HepG2 (cell line): ENCODE results near the gene MFSD11. TPM values are rescaled to one million over a fixed set of nuclear protein-coding genes. Genes with fewer than 3 reads are reported as not detected.

ENCODE experiments used
- ATAC-seq: fragments of 200-7000 bp; cut with Tn5 transposase; 3 replicates; pipeline ENCODE4 v1.9.1; 2020; ENCODE audit warnings: mild to moderate bottlenecking, moderate library complexity
- BruUV-seq: library from RNA; stranded (reverse); fragments of 400-500 nt; replicated peaks from 2 replicates; lab custom pipeline; 2021; lab: Mats Ljungman, UMichigan
- CTCF ChIA-PET: fragments of 300-600 bp; formaldehyde crosslinking; extraction: SDS; loops from one replicate; lab custom pipeline; 2021; ENCODE audit warnings: low total read pairs, inconsistent platforms, low intra/inter-chr PET ratio; lab: Yijun Ruan, JAX
- POLR2A ChIA-PET: fragments of 350-600 bp; sonication (Branson Sonifier 250); formaldehyde crosslinking; loops from one replicate; lab custom pipeline; 2020; ENCODE audit warnings: antibody characterized with exemption, inconsistent platforms; lab: Yijun Ruan, JAX
- DNase-seq: peaks from one replicate; pipeline ENCODE4 v3.0.0-alpha.2; 2015; ENCODE audit warnings: low spot score
- FAIRE-seq: peaks from 3 replicates; lab custom pipeline; 2011; peaks lifted over from hg19 to GRCh38; lab: Jason Lieb, UNC
- H2AFZ ChIP-seq: one replicate; pipeline ENCODE4 v1.6.1; 2011; ENCODE audit warnings: low read length, inconsistent platforms
- H3K27ac ChIP-seq: fragments of 300-600 bp; 3 replicates; pipeline ENCODE4 v1.8.0; 2011; ENCODE audit warnings: mixed run types, mild to moderate bottlenecking, mixed read lengths, low read length, inconsistent platforms; ENCODE audit not compliant: insufficient read depth; ENCODE audit errors: extremely low read length
- H3K27me3 ChIP-seq, 2 experiments: fragments of 200-600 bp in 1 of 2; 2 replicates in 1 of 2; 3 replicates in 1 of 2; pipeline versions ENCODE4 v1.6.0 to v1.8.0; 2011; ENCODE audit warnings: low read length in 2 of 2, mild to moderate bottlenecking in 2 of 2, moderate library complexity in 2 of 2, inconsistent platforms in 1 of 2; ENCODE audit not compliant: insufficient read depth in 2 of 2, control insufficient read depth in 1 of 2
- H3K36me3 ChIP-seq, 2 experiments: fragments of 200-600 bp in 1 of 2; replicated peaks in 1 of 2; 2 replicates in 1 of 2; 3 replicates in 1 of 2; pipeline versions ENCODE4 v1.5.1 to v1.8.0; 2011; ENCODE audit warnings: low read length in 2 of 2, inconsistent platforms in 1 of 2; ENCODE audit not compliant: insufficient read depth in 2 of 2, control insufficient read depth in 1 of 2
- H3K4me1 ChIP-seq: 2 replicates; pipeline ENCODE4 v1.5.1; 2012; ENCODE audit warnings: low read length, inconsistent platforms; ENCODE audit not compliant: insufficient read depth
- H3K4me2 ChIP-seq: 2 replicates; pipeline ENCODE4 v1.6.0; 2011; ENCODE audit warnings: low read depth, low read length, inconsistent platforms
- H3K4me3 ChIP-seq, 3 experiments: fragments of 200-600 bp in 1 of 3; sonication (generic), shearing (Covaris generic) in 1 of 3; replicated peaks in 1 of 3; 2 replicates each; pipeline ENCODE4 v1.5.1; 2011 to 2016; ENCODE audit warnings: low read length in 3 of 3, inconsistent platforms in 2 of 3, low read depth in 2 of 3, mild to moderate bottlenecking in 2 of 3, control low read depth in 1 of 3, mixed read lengths in 1 of 3; ENCODE audit not compliant: insufficient read depth in 1 of 3
- H3K79me2 ChIP-seq: one replicate; pipeline ENCODE4 v1.6.1; 2011; ENCODE audit warnings: low read length, inconsistent platforms; ENCODE audit not compliant: insufficient read depth
- H3K9ac ChIP-seq: 2 replicates; pipeline ENCODE4 v1.6.0; 2011; ENCODE audit warnings: mild to moderate bottlenecking, low read depth, low read length, inconsistent platforms; ENCODE audit not compliant: insufficient read depth
- H3K9me3 ChIP-seq: 2 replicates; pipeline ENCODE4 v1.5.1; 2012; ENCODE audit warnings: mild to moderate bottlenecking, low read length
- H4K20me1 ChIP-seq: 2 replicates; pipeline ENCODE4 v1.6.0; 2011; ENCODE audit warnings: inconsistent platforms, mild to moderate bottlenecking, low read length, moderate library complexity; ENCODE audit not compliant: insufficient read depth
- ARNT2 ChIP-seq: sonication (generic); formaldehyde crosslinking; IDR thresholded peaks from 2 replicates; pipeline ENCODE4 v1.8.0; 2022; ENCODE audit warnings: mild to moderate bottlenecking, low read depth, missing genetic modification reagents, moderate library complexity
- CHD4 ChIP-seq: fragments of 200-600 bp; sonication (generic); IDR thresholded peaks from 2 replicates; pipeline ENCODE4 v1.7.0; 2017; ENCODE audit warnings: mild to moderate bottlenecking, low read length, borderline replicate concordance
- EZH2 ChIP-seq: conservative IDR thresholded peaks from 2 replicates; pipeline ENCODE4 v1.6.1; 2012; ENCODE audit warnings: mild to moderate bottlenecking, low read depth, low read length, moderate library complexity
- FOXA3 ChIP-seq: IDR thresholded peaks from 2 replicates; pipeline ENCODE4 v1.6.1; 2016; ENCODE audit warnings: missing genetic modification reagents, missing compliant biosample characterization
- FOXK1 ChIP-seq: sonication (generic); formaldehyde crosslinking; IDR thresholded peaks from 2 replicates; pipeline ENCODE4 v1.4.0; 2020; ENCODE audit warnings: low read depth, missing genetic modification reagents, borderline replicate concordance
- GABPA ChIP-seq, 2 experiments: IDR thresholded peaks; 2 replicates each; pipeline ENCODE4 v1.6.1; 2011 to 2016; ENCODE audit warnings: low read depth in 2 of 2, low read length in 1 of 2, missing biosample characterization in 1 of 2, missing genetic modification characterization in 1 of 2
- KLF15 ChIP-seq: sonication (generic); formaldehyde crosslinking; IDR thresholded peaks from 2 replicates; pipeline ENCODE4 v1.8.1; 2023; ENCODE audit warnings: borderline replicate concordance, mild to moderate bottlenecking, inconsistent platforms, missing genetic modification reagents, mixed read lengths
- KMT2A ChIP-seq: sonication (generic); formaldehyde crosslinking; IDR thresholded peaks from 2 replicates; pipeline ENCODE4 v1.4.0; 2020; ENCODE audit warnings: missing genetic modification reagents
- NR2C2 ChIP-seq: sonication (generic); formaldehyde crosslinking; IDR thresholded peaks from 2 replicates; pipeline ENCODE4 v1.4.0; 2020; ENCODE audit warnings: missing genetic modification reagents, mild to moderate bottlenecking, moderate library complexity, borderline replicate concordance
- NR2F1 ChIP-seq, 2 experiments: fragments of 450-650 bp in 1 of 2; formaldehyde crosslinking in 1 of 2; IDR thresholded peaks; 2 replicates each; pipeline versions ENCODE4 v1.5.0 to v1.6.1; 2016 to 2020; ENCODE audit warnings: mild to moderate bottlenecking in 1 of 2, missing compliant biosample characterization in 1 of 2, missing genetic modification reagents in 1 of 2, moderate library complexity in 1 of 2
- RCOR2 ChIP-seq: IDR thresholded peaks from 2 replicates; pipeline ENCODE4 v1.6.1; 2016; ENCODE audit warnings: missing biosample characterization, missing genetic modification reagents
- ZNF143 ChIP-seq: sonication (generic); formaldehyde crosslinking; IDR thresholded peaks from 2 replicates; pipeline ENCODE4 v1.4.0; 2020; ENCODE audit warnings: missing genetic modification reagents
- ZNF678 ChIP-seq: sonication (generic); formaldehyde crosslinking; IDR thresholded peaks from 2 replicates; pipeline ENCODE4 v1.4.0; 2020; ENCODE audit warnings: mild to moderate bottlenecking, missing genetic modification reagents
- ZNF761 ChIP-seq: sonication (generic); formaldehyde crosslinking; conservative IDR thresholded peaks from 2 replicates; pipeline ENCODE4 v1.4.0; 2020; ENCODE audit warnings: mild to moderate bottlenecking, missing genetic modification reagents
- WGBS: methylation state at CpG from one replicate; pipeline ENCODE4 v1.1.6; 2017; ENCODE audit warnings: low lambda C conversion rate; 5-methylcytosine and 5-hydroxymethylcytosine counted together
- in situ Hi-C: cut with HindIII; loops from 2 replicates; pipeline ENCODE4 v1.10.0; 2017; ENCODE audit warnings: low pct_unique_long_range_greater_than_20kb; ENCODE audit not compliant: extremely low pct_ligation_motif_present
- intact Hi-C: fragments of 100-400 bp; cut with micrococcal nuclease; formaldehyde crosslinking; loops from one replicate; pipeline ENCODE4 v1.10.0; 2022; ENCODE audit not compliant: unreplicated experiment
- polyA plus RNA-seq, 8 experiments: library from polyadenylated mRNA; depleted of rRNA in 3 of 8; stranded (reverse) in 7 of 8; unstranded in 1 of 8; fragments of >200 nt; fragmentation: Illumina TruSeq in 4 of 8; extraction: Trizol in 4 of 8; gene quantifications; 2 replicates each; pipeline versions ENCODE4 v1.2.1 to v1.2.3, GENCODE V29; 2011 to 2016; ENCODE audit warnings: low read depth in 4 of 8, missing spikeins in 1 of 8, mixed read lengths in 1 of 8; ENCODE audit not compliant: insufficient read depth in 1 of 8
- total RNA-seq, 5 experiments: library from RNA; depleted of rRNA; stranded (reverse); fragments of >200 nt; fragmentation: Illumina TruSeq; extraction: Trizol; gene quantifications; 2 replicates each; pipeline ENCODE4 v1.2.3, GENCODE V29; 2016; ENCODE audit warnings: low read depth in 1 of 5
- TF ChIP-seq, protein P1 (sequence below): sonication (generic); formaldehyde crosslinking; IDR thresholded peaks from 2 replicates; pipeline ENCODE4 v1.4.0; 2020; ENCODE audit warnings: missing genetic modification reagents, borderline replicate concordance
- TF ChIP-seq, protein P2 (sequence below): sonication (generic); formaldehyde crosslinking; IDR thresholded peaks from 2 replicates; pipeline ENCODE4 v1.8.0; 2022; ENCODE audit warnings: mild to moderate bottlenecking, missing genetic modification reagents, borderline replicate concordance

MFSD11 gene
- total and polyA plus RNA-seq, 2 of the 13 experiments (the other 11 are each of a cell fraction or from before 2014, with no cell fraction given) = 26.1 to 36.3 TPM

DNA sequence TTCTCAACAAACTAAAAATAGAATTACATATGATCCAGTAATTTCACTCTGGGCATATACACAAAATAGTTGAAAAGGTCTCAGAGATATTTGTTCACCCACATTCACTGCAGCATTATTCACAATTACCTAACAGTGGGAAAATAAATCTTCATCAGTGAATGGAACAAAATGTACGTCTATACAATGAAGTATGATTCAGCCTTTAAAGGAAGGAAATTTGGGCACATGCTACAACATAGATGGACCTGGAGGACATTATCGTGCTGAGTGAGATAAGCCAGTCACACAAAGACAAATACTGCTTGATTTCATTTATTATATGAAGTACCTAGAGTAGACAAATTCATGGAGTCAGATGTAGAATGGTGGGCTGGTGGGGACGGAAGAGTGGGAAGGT is 47.0 kb downstream of the MFSD11 start:
- ATAC-seq = no peak
- BruUV-seq = no TSS peak
- H4K20me1 ChIP-seq = no peaks in the 10 kb centered on the region
- H3K36me3 ChIP-seq = peaks cover 8 to 11% of the 10 kb centered on the region in 2 experiments
- no peak overlapping the region for H3K27ac ChIP-seq
- no peaks in the 10 kb centered on the region; a peak in 1 of 5 replicates for H3K27me3 ChIP-seq
- no peak for FAIRE-seq
- H3K4me3 ChIP-seq = no peak overlapping the region
- DNase-seq = no peak
- TF ChIP-seq RCOR2 (CRISPR knock-in tag) (no peak), FOXK1 (CRISPR knock-in tag) (no peak), NR2C2 (CRISPR knock-in tag) (no peak), FOXA3 (CRISPR knock-in tag) (no peak), KLF15 (CRISPR knock-in tag) (no peak), ZNF678 (CRISPR knock-in tag) (no peak), ZNF143 (CRISPR knock-in tag) (no peak), ZNF761 (CRISPR knock-in tag) (no peak), ARNT2 (CRISPR knock-in tag) (no peak), NR2F1 (CRISPR knock-in tag; IDR thresholded peaks at IDR 0.05) (no peak), KMT2A (no peak), GABPA (IDR thresholded peaks at IDR 0.05; ENCODE audit: low read depth, low read length) (no peak), GABPA (CRISPR knock-in tag; IDR thresholded peaks at IDR 0.05; ENCODE audit: low read depth) (no peak), EZH2 (no peak), CHD4 (no peak)
- TF ChIP-seq, protein P1, sequence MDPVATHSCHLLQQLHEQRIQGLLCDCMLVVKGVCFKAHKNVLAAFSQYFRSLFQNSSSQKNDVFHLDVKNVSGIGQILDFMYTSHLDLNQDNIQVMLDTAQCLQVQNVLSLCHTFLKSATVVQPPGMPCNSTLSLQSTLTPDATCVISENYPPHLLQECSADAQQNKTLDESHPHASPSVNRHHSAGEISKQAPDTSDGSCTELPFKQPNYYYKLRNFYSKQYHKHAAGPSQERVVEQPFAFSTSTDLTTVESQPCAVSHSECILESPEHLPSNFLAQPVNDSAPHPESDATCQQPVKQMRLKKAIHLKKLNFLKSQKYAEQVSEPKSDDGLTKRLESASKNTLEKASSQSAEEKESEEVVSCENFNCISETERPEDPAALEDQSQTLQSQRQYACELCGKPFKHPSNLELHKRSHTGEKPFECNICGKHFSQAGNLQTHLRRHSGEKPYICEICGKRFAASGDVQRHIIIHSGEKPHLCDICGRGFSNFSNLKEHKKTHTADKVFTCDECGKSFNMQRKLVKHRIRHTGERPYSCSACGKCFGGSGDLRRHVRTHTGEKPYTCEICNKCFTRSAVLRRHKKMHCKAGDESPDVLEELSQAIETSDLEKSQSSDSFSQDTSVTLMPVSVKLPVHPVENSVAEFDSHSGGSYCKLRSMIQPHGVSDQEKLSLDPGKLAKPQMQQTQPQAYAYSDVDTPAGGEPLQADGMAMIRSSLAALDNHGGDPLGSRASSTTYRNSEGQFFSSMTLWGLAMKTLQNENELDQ (CRISPR knock-in tag) = no peak
- TF ChIP-seq, protein P2, sequence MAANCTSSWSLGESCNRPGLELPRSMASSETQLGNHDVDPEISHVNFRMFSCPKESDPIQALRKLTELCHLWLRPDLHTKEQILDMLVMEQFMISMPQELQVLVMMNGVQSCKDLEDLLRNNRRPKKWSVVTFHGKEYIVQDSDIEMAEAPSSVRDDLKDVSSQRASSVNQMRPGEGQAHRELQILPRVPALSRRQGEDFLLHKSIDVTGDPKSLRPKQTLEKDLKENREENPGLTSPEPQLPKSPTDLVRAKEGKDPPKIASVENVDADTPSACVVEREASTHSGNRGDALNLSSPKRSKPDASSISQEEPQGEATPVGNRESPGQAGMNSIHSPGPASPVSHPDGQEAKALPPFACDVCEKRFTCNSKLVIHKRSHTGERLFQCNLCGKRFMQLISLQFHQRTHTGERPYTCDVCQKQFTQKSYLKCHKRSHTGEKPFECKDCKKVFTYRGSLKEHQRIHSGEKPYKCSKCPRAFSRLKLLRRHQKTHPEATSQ (CRISPR knock-in tag) = no peak
- POLR2A ChIA-PET = no interaction called here
- in situ Hi-C loops = no loop called here
- CTCF ChIA-PET = no interaction called here
- H3K9ac ChIP-seq = no peak overlapping the region
- H3K79me2 ChIP-seq = no peaks in the 10 kb centered on the region
- WGBS = 96% methylated on average over 3 of the region's 3 CpGs
- no peaks in the 10 kb centered on the region for H3K9me3 ChIP-seq
- H2AFZ ChIP-seq = no peak overlapping the region
- intact Hi-C loops = no loop called here
- H3K4me1 ChIP-seq = peaks cover 19% of the 10 kb centered on the region
- H3K4me2 ChIP-seq = no peak overlapping the region
